HEK293 (cell line): ENCODE results near the gene ZNF662.

Source experiments
- GFI1B ChIP-seq: fragments of 450-650 bp; formaldehyde crosslinking; IDR thresholded peaks from 2 replicates; pipeline ENCODE4 v1.5.1; 2016; ENCODE audit warnings: missing biosample characterization, missing genetic modification characterization
- GLIS1 ChIP-seq: fragments of 450-650 bp; formaldehyde crosslinking; IDR thresholded peaks from 2 replicates; pipeline ENCODE4 v1.5.1; 2016; ENCODE audit warnings: missing biosample characterization, missing genetic modification characterization
- KLF16 ChIP-seq: fragments of 450-650 bp; formaldehyde crosslinking; IDR thresholded peaks from 2 replicates; pipeline ENCODE4 v1.5.1; 2017; ENCODE audit warnings: missing biosample characterization, missing genetic modification characterization
- KLF7 ChIP-seq: fragments of 450-650 bp; formaldehyde crosslinking; IDR thresholded peaks from 2 replicates; pipeline ENCODE4 v1.5.1; 2016; ENCODE audit warnings: missing biosample characterization, missing genetic modification characterization, borderline replicate concordance
- KLF9 ChIP-seq: fragments of 450-650 bp; formaldehyde crosslinking; IDR thresholded peaks from 2 replicates; pipeline ENCODE4 v1.5.1; 2016; ENCODE audit warnings: missing biosample characterization, missing genetic modification characterization, low read depth
- SALL2 ChIP-seq: fragments of 450-650 bp; formaldehyde crosslinking; IDR thresholded peaks from 2 replicates; pipeline ENCODE4 v1.5.0; 2017; ENCODE audit warnings: missing biosample characterization, mild to moderate bottlenecking, missing genetic modification characterization, borderline replicate concordance
- SETDB1 ChIP-seq: IDR thresholded peaks from one replicate; pipeline ENCODE4 v1.6.1; 2017; ENCODE audit warnings: mild to moderate bottlenecking, low read length, moderate library complexity, mixed read lengths; ENCODE audit not compliant: insufficient read length
- WT1 ChIP-seq: fragments of 450-650 bp; formaldehyde crosslinking; IDR thresholded peaks from 2 replicates; pipeline ENCODE4 v1.5.1; 2016; ENCODE audit warnings: missing biosample characterization, missing genetic modification characterization
- ZBTB8A ChIP-seq: fragments of 450-650 bp; formaldehyde crosslinking; IDR thresholded peaks from 2 replicates; pipeline ENCODE4 v1.5.1; 2016; ENCODE audit warnings: missing biosample characterization, missing genetic modification characterization
- ZEB2 ChIP-seq: fragments of 450-650 bp; formaldehyde crosslinking; IDR thresholded peaks from 2 replicates; pipeline ENCODE4 v1.5.1; 2016; ENCODE audit warnings: missing biosample characterization, missing genetic modification characterization
- ZFP37 ChIP-seq: fragments of 450-650 bp; formaldehyde crosslinking; IDR thresholded peaks from 2 replicates; pipeline ENCODE4 v1.5.1; 2016; ENCODE audit warnings: missing biosample characterization, missing genetic modification characterization
- ZIC2 ChIP-seq: fragments of 450-650 bp; formaldehyde crosslinking; IDR thresholded peaks from 2 replicates; pipeline ENCODE4 v1.5.1; 2016; ENCODE audit warnings: missing biosample characterization, missing genetic modification characterization
- ZNF2 ChIP-seq: fragments of 450-650 bp; formaldehyde crosslinking; IDR thresholded peaks from 2 replicates; pipeline ENCODE4 v1.5.1; 2016; ENCODE audit warnings: missing biosample characterization, missing genetic modification characterization
- ZNF24 ChIP-seq: fragments of 450-650 bp; formaldehyde crosslinking; IDR thresholded peaks from 2 replicates; pipeline ENCODE4 v1.5.1; 2016; ENCODE audit warnings: missing biosample characterization, missing genetic modification characterization
- ZNF302 ChIP-seq: fragments of 450-650 bp; formaldehyde crosslinking; IDR thresholded peaks from 2 replicates; pipeline ENCODE4 v1.5.1; 2016; ENCODE audit warnings: missing biosample characterization, missing genetic modification characterization, low read depth
- ZNF341 ChIP-seq: fragments of 450-650 bp; formaldehyde crosslinking; IDR thresholded peaks from 2 replicates; pipeline ENCODE4; 2016; ENCODE audit warnings: low read depth, missing biosample characterization, missing genetic modification characterization
- ZNF366 ChIP-seq: fragments of 450-650 bp; formaldehyde crosslinking; conservative IDR thresholded peaks from 2 replicates; pipeline ENCODE4 v1.5.1; 2016; ENCODE audit warnings: missing biosample characterization, missing genetic modification characterization
- ZNF394 ChIP-seq: fragments of 450-650 bp; formaldehyde crosslinking; IDR thresholded peaks from 2 replicates; pipeline ENCODE4 v1.5.1; 2016; ENCODE audit warnings: missing biosample characterization, missing genetic modification characterization, mild to moderate bottlenecking, moderate library complexity, borderline replicate concordance
- ZNF433 ChIP-seq: fragments of 450-650 bp; formaldehyde crosslinking; IDR thresholded peaks from 2 replicates; pipeline ENCODE4 v1.5.1; 2016; ENCODE audit warnings: missing biosample characterization, missing genetic modification characterization, low read depth
- ZNF629 ChIP-seq: fragments of 450-650 bp; formaldehyde crosslinking; IDR thresholded peaks from 2 replicates; pipeline ENCODE4 v1.5.1; 2017; ENCODE audit warnings: missing biosample characterization, missing genetic modification characterization
- ZNF658 ChIP-seq: fragments of 450-650 bp; formaldehyde crosslinking; IDR thresholded peaks from 2 replicates; pipeline ENCODE4; 2016; ENCODE audit warnings: missing biosample characterization, missing genetic modification characterization
- ZNF660 ChIP-seq: fragments of 450-650 bp; IDR thresholded peaks from 2 replicates; pipeline ENCODE4 v1.5.1; 2018; ENCODE audit warnings: missing biosample characterization, mild to moderate bottlenecking, missing genetic modification characterization
- ZNF76 ChIP-seq: fragments of 450-650 bp; formaldehyde crosslinking; IDR thresholded peaks from 2 replicates; pipeline ENCODE4; 2016; ENCODE audit warnings: low read depth, missing biosample characterization, missing genetic modification characterization, borderline replicate concordance
- TF ChIP-seq, protein P1 (sequence below): fragments of 450-650 bp; formaldehyde crosslinking; IDR thresholded peaks from 2 replicates; pipeline ENCODE4 v1.5.1; 2016; ENCODE audit warnings: missing biosample characterization, missing genetic modification characterization
- TF ChIP-seq, protein P2 (sequence below): fragments of 450-650 bp; formaldehyde crosslinking; IDR thresholded peaks from 2 replicates; pipeline ENCODE4 v1.5.1; 2016; ENCODE audit warnings: missing biosample characterization, missing genetic modification characterization
- TF ChIP-seq, protein P3 (sequence below): fragments of 450-650 bp; formaldehyde crosslinking; optimal IDR thresholded peaks from 2 replicates; pipeline ENCODE3; 2016; ENCODE audit warnings: missing biosample characterization, mild to moderate bottlenecking, missing genetic modification characterization
- TF ChIP-seq, protein P4 (sequence below): fragments of 450-650 bp; formaldehyde crosslinking; IDR thresholded peaks from 2 replicates; pipeline ENCODE4 v1.5.1; 2016; ENCODE audit warnings: missing biosample characterization, missing genetic modification characterization
- TF ChIP-seq, protein P5 (sequence below): fragments of 450-650 bp; formaldehyde crosslinking; IDR thresholded peaks from 2 replicates; pipeline ENCODE4 v1.5.1; 2016; ENCODE audit warnings: missing biosample characterization, missing genetic modification characterization

Gene ZNF662

DNA sequence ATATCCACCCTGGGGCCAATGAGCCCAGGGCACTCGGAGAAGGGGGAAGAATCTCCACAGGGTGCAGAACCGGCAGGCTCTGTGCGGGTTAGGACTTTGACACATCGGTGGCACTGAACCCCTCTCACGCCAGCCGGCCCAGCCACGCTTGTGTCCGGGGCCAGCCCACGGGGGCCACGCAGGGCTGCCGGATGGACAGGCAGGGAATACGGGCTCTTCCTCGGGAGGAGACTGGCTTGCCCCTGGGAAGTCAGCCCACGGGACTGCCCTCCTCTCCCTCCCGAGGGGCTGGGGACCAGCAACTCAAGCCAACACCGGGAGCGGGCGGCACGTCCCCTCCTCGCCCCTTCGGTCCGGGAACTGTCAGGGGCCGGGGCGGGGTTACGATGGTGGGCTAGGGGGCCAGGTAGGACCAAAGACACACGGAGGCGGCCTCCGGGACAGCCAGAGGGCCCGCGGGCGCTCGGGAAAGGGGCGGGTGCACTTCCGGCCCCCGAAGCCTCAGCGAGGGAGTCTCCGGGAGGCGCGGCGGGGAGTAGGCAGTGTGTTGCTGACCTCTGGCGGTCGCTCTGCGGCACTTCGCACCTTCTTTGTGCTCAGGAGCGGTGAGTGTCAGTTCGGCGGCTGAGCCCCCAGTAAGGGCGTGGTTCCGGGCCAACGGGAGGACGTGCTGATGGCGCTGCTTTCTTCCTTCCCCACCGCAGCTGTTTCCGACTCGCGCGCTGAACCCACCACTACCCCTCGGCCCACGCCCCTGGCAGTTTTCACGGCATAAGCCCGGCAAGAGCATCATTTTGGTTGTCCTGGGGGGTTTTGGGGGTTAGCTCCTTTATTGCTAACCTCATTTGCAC is 25.1 kb upstream of the ZNF662 start (continued):
- TF ChIP-seq ZNF629 (0 out of 2 replicates have a peak, but pooled peaks have one; percentile 25), SETDB1 (no peak), ZNF2 (tag by site-specific recombination) (peak; percentile 40; the same call in 1 of the 2 replicates), KLF7 (peak; percentile 76; the same call in 1 of the 2 replicates), KLF16 (tag by site-specific recombination) (peak; percentile 80), ZIC2 (tag by site-specific recombination) (peak; percentile 58; the same call in 1 of the 2 replicates), GLIS1 (tag by site-specific recombination) (peak; percentile 83), ZNF76 (peak; percentile 59; the same call in 1 of the 2 replicates), ZEB2 (0 out of 2 replicates have a peak, but pooled peaks have one; percentile 41), ZNF341 (peak; percentile 46; the same call in 1 of the 2 replicates), ZBTB8A (peak; percentile 81), SALL2 (tag by site-specific recombination) (no peak), ZNF366 (tag by site-specific recombination) (peak; percentile 20; the same call in 1 of the 2 replicates), ZNF302 (tag by site-specific recombination) (no peak), GFI1B (tag by site-specific recombination) (no peak), ZNF433 (tag by site-specific recombination) (no peak), KLF9 (peak; percentile 72), WT1 (peak; percentile 65), ZNF394 (tag by site-specific recombination) (peak; percentile 32; the same call in 1 of the 2 replicates), ZFP37 (no peak), ZNF658 (no peak), ZNF24 (0 out of 2 replicates have a peak, but pooled peaks have one; percentile 32), ZNF660 (tag by site-specific recombination) (0 out of 2 replicates have a peak, but pooled peaks have one; percentile 42)
- TF ChIP-seq, protein P1, sequence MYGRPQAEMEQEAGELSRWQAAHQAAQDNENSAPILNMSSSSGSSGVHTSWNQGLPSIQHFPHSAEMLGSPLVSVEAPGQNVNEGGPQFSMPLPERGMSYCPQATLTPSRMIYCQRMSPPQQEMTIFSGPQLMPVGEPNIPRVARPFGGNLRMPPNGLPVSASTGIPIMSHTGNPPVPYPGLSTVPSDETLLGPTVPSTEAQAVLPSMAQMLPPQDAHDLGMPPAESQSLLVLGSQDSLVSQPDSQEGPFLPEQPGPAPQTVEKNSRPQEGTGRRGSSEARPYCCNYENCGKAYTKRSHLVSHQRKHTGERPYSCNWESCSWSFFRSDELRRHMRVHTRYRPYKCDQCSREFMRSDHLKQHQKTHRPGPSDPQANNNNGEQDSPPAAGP, result 0 out of 2 replicates have a peak, but pooled peaks have one; percentile 41
- TF ChIP-seq, protein P2, sequence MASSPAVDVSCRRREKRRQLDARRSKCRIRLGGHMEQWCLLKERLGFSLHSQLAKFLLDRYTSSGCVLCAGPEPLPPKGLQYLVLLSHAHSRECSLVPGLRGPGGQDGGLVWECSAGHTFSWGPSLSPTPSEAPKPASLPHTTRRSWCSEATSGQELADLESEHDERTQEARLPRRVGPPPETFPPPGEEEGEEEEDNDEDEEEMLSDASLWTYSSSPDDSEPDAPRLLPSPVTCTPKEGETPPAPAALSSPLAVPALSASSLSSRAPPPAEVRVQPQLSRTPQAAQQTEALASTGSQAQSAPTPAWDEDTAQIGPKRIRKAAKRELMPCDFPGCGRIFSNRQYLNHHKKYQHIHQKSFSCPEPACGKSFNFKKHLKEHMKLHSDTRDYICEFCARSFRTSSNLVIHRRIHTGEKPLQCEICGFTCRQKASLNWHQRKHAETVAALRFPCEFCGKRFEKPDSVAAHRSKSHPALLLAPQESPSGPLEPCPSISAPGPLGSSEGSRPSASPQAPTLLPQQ (tag by site-specific recombination), result 0 out of 2 replicates have a peak, but pooled peaks have one; percentile 25
- TF ChIP-seq, protein P3, sequence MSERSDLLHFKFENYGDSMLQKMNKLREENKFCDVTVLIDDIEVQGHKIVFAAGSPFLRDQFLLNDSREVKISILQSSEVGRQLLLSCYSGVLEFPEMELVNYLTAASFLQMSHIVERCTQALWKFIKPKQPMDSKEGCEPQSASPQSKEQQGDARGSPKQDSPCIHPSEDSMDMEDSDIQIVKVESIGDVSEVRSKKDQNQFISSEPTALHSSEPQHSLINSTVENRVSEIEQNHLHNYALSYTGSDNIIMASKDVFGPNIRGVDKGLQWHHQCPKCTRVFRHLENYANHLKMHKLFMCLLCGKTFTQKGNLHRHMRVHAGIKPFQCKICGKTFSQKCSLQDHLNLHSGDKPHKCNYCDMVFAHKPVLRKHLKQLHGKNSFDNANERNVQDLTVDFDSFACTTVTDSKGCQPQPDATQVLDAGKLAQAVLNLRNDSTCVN, result peak; percentile 38
- TF ChIP-seq, protein P4, sequence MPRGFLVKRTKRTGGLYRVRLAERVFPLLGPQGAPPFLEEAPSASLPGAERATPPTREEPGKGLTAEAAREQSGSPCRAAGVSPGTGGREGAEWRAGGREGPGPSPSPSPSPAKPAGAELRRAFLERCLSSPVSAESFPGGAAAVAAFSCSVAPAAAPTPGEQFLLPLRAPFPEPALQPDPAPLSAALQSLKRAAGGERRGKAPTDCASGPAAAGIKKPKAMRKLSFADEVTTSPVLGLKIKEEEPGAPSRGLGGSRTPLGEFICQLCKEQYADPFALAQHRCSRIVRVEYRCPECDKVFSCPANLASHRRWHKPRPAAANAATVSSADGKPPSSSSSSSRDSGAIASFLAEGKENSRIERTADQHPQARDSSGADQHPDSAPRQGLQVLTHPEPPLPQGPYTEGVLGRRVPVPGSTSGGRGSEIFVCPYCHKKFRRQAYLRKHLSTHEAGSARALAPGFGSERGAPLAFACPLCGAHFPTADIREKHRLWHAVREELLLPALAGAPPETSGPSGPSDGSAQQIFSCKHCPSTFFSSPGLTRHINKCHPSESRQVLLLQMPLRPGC (tag by site-specific recombination), result no peak
- TF ChIP-seq, protein P5, sequence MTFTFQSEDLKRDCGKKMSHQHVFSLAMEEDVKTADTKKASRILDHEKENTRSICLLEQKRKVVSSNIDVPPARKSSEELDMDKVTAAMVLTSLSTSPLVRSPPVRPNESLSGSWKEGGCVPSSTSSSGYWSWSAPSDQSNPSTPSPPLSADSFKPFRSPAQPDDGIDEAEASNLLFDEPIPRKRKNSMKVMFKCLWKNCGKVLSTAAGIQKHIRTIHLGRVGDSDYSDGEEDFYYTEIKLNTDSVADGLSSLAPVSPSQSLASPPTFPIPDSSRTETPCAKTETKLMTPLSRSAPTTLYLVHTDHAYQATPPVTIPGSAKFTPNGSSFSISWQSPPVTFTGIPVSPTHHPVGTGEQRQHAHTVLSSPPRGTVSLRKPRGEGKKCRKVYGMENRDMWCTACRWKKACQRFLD (tag by site-specific recombination), result no peak
